HepG2 (cell line): ENCODE results near the gene MUTYH. TPM values are rescaled to one million over a fixed set of nuclear protein-coding genes. Genes with fewer than 3 reads are reported as not detected.

Experiments
- ATF7-NPFF ChIP-seq: sonication (generic); formaldehyde crosslinking; IDR thresholded peaks from 2 replicates; pipeline ENCODE4 v1.8.1; 2023; ENCODE audit warnings: mild to moderate bottlenecking, low read depth, missing genetic modification reagents, moderate library complexity
- CHD2 ChIP-seq: IDR thresholded peaks from 2 replicates; pipeline ENCODE4 v1.6.1; 2011; ENCODE audit warnings: low read depth, low read length, improper control_type of control experiment
- DNMT3B ChIP-seq: conservative IDR thresholded peaks from 2 replicates; pipeline ENCODE4 v1.6.1; 2016; ENCODE audit warnings: missing biosample characterization, control low read depth
- GZF1 ChIP-seq: sonication (generic); formaldehyde crosslinking; IDR thresholded peaks from 2 replicates; pipeline ENCODE4 v1.5.1; 2020; ENCODE audit warnings: mild to moderate bottlenecking, missing genetic modification reagents
- MTA3 ChIP-seq: sonication (generic); formaldehyde crosslinking; IDR thresholded peaks from 2 replicates; pipeline ENCODE4 v1.4.0; 2020; ENCODE audit warnings: missing genetic modification reagents
- SNRNP70 ChIP-seq: fragments of 200-400 bp; formaldehyde crosslinking; IDR thresholded peaks from 2 replicates; pipeline ENCODE4 v1.6.1; 2017; ENCODE audit warnings: mild to moderate bottlenecking, low read depth, low read length, moderate library complexity
- SPEN ChIP-seq: sonication (generic); formaldehyde crosslinking; IDR thresholded peaks from 2 replicates; pipeline ENCODE4 v1.5.1; 2020; ENCODE audit warnings: low read depth, mild to moderate bottlenecking, missing genetic modification reagents
- TBP ChIP-seq: sonication (generic); formaldehyde crosslinking; IDR thresholded peaks from 2 replicates; pipeline ENCODE4 v1.5.0; 2020; ENCODE audit warnings: missing genetic modification reagents
- ZFP36 ChIP-seq: fragments of 150-350 bp; IDR thresholded peaks from 2 replicates; pipeline ENCODE4 v1.6.1; 2018; ENCODE audit warnings: borderline replicate concordance, low read length, low read depth; ENCODE audit not compliant: partially characterized antibody
- ZNF17 ChIP-seq: sonication (generic); formaldehyde crosslinking; IDR thresholded peaks from 2 replicates; pipeline ENCODE4 v1.5.0; 2020; ENCODE audit warnings: mild to moderate bottlenecking, missing genetic modification reagents
- ZNF225 ChIP-seq: sonication (generic); formaldehyde crosslinking; IDR thresholded peaks from 2 replicates; pipeline ENCODE4 v1.4.0; 2020; ENCODE audit warnings: mild to moderate bottlenecking, missing genetic modification reagents
- ZNF292 ChIP-seq: sonication (generic); formaldehyde crosslinking; IDR thresholded peaks from 2 replicates; pipeline ENCODE4 v1.8.1; 2022; ENCODE audit warnings: mild to moderate bottlenecking, low read depth, missing genetic modification reagents, borderline replicate concordance
- ZNF629 ChIP-seq: sonication (generic); formaldehyde crosslinking; conservative IDR thresholded peaks from 2 replicates; pipeline ENCODE4 v1.5.0; 2020; ENCODE audit warnings: missing genetic modification reagents
- polyA plus RNA-seq, 8 experiments: library from polyadenylated mRNA; depleted of rRNA in 3 of 8; stranded (reverse) in 7 of 8; unstranded in 1 of 8; fragments of >200 nt; fragmentation: Illumina TruSeq in 4 of 8; extraction: Trizol in 4 of 8; gene quantifications; 2 replicates each; pipeline versions ENCODE4 v1.2.1 to v1.2.3, GENCODE V29; 2011 to 2016; ENCODE audit warnings: low read depth in 4 of 8, missing spikeins in 1 of 8, mixed read lengths in 1 of 8; ENCODE audit not compliant: insufficient read depth in 1 of 8
- total RNA-seq, 5 experiments: library from RNA; depleted of rRNA; stranded (reverse); fragments of >200 nt; fragmentation: Illumina TruSeq; extraction: Trizol; gene quantifications; 2 replicates each; pipeline ENCODE4 v1.2.3, GENCODE V29; 2016; ENCODE audit warnings: low read depth in 1 of 5
- TF ChIP-seq, protein P1 (sequence below): sonication (generic); formaldehyde crosslinking; IDR thresholded peaks from 2 replicates; pipeline ENCODE4 v1.8.0; 2022; ENCODE audit warnings: missing genetic modification reagents, mild to moderate bottlenecking, inconsistent platforms, borderline replicate concordance
- TF ChIP-seq, protein P2 (sequence below): IDR thresholded peaks from 2 replicates; pipeline ENCODE4 v1.4.0; 2020; ENCODE audit warnings: mild to moderate bottlenecking, missing genetic modification reagents
- TF ChIP-seq, protein P3 (sequence below): sonication (generic); formaldehyde crosslinking; conservative IDR thresholded peaks from 2 replicates; pipeline ENCODE4 v1.4.0; 2020; ENCODE audit warnings: missing genetic modification reagents
- TF ChIP-seq, protein P4 (sequence below): IDR thresholded peaks from 2 replicates; pipeline ENCODE4 v1.6.1; 2016

MUTYH gene
- total and polyA plus RNA-seq, 2 of the 13 experiments (the other 11 are each of a cell fraction or from before 2014, with no cell fraction given) = 16.3 to 17.1 TPM

DNA sequence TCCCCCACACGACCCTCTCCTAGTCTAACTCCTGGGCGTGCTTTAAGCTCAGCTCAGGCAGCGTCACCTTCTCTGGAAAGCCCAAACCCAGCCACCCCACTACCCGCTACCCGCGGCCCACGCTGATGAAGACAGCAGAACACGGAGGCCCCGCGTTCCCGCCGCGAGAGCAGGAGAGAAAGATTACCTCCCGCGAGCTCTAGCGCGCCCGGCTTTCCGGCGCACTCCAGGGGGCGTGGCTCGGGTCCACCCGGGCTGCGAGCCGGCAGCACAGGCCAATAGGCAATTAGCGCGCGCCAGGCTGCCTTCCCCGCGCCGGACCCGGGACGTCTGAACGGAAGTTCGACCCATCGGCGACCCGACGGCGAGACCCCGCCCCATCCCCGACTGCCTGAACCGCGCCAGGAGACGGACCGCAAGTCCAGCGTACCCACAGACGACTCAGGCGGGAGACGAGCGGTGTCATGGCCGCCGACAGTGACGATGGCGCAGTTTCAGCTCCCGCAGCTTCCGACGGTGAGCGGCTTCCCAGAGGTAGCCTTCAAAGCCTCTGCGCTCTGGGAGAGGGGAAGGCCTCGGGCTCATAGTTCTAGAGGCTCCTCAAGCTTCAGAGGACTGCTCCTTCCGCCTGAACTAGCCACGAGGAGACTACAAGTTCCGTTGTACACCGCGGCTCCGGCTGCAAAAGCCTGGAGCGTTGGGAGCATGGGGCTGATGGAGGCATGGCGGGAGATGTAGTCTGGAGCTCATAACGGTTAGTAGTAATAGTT lies at the start of gene MUTYH, which contains the start of gene TOE1 (continued):
- TF ChIP-seq, protein P1, sequence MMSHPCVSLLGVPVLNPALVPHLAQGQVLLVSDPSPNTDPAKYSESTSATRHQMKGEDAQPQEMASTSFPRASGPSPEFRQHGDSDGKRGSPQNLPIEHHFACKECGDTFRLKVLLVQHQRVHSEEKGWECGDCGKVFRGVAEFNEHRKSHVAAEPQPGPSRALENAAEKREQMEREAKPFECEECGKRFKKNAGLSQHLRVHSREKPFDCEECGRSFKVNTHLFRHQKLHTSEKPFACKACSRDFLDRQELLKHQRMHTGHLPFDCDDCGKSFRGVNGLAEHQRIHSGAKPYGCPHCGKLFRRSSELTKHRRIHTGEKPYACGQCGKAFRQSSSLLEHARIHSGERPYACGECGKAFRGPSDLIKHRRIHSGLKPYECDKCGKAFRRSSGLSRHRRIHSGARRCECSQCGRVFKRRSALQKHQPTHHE = peak; percentile 87; the same call in 1 of the 2 replicates
- TF ChIP-seq ZNF629 (CRISPR knock-in tag) = peak; percentile 58; the same call in 1 of the 2 replicates
- no peak for TF ChIP-seq MTA3 (CRISPR knock-in tag)
- TF ChIP-seq ZNF225 (CRISPR knock-in tag) = 0 out of 2 replicates have a peak, but pooled peaks have one; percentile 53
- TF ChIP-seq, protein P2, sequence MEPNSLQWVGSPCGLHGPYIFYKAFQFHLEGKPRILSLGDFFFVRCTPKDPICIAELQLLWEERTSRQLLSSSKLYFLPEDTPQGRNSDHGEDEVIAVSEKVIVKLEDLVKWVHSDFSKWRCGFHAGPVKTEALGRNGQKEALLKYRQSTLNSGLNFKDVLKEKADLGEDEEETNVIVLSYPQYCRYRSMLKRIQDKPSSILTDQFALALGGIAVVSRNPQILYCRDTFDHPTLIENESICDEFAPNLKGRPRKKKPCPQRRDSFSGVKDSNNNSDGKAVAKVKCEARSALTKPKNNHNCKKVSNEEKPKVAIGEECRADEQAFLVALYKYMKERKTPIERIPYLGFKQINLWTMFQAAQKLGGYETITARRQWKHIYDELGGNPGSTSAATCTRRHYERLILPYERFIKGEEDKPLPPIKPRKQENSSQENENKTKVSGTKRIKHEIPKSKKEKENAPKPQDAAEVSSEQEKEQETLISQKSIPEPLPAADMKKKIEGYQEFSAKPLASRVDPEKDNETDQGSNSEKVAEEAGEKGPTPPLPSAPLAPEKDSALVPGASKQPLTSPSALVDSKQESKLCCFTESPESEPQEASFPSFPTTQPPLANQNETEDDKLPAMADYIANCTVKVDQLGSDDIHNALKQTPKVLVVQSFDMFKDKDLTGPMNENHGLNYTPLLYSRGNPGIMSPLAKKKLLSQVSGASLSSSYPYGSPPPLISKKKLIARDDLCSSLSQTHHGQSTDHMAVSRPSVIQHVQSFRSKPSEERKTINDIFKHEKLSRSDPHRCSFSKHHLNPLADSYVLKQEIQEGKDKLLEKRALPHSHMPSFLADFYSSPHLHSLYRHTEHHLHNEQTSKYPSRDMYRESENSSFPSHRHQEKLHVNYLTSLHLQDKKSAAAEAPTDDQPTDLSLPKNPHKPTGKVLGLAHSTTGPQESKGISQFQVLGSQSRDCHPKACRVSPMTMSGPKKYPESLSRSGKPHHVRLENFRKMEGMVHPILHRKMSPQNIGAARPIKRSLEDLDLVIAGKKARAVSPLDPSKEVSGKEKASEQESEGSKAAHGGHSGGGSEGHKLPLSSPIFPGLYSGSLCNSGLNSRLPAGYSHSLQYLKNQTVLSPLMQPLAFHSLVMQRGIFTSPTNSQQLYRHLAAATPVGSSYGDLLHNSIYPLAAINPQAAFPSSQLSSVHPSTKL (CRISPR knock-in tag) = peak; percentile 46
- no peak for TF ChIP-seq SNRNP70
- no peak for TF ChIP-seq ZNF17 (CRISPR knock-in tag)
- TF ChIP-seq ATF7-NPFF = peak; percentile 93
- no peak for TF ChIP-seq DNMT3B
- TF ChIP-seq, protein P3, sequence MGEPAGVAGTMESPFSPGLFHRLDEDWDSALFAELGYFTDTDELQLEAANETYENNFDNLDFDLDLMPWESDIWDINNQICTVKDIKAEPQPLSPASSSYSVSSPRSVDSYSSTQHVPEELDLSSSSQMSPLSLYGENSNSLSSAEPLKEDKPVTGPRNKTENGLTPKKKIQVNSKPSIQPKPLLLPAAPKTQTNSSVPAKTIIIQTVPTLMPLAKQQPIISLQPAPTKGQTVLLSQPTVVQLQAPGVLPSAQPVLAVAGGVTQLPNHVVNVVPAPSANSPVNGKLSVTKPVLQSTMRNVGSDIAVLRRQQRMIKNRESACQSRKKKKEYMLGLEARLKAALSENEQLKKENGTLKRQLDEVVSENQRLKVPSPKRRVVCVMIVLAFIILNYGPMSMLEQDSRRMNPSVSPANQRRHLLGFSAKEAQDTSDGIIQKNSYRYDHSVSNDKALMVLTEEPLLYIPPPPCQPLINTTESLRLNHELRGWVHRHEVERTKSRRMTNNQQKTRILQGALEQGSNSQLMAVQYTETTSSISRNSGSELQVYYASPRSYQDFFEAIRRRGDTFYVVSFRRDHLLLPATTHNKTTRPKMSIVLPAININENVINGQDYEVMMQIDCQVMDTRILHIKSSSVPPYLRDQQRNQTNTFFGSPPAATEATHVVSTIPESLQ (CRISPR knock-in tag) = no peak
- peak; percentile 85; the same call in 1 of the 2 replicates for TF ChIP-seq GZF1 (CRISPR knock-in tag)
- TF ChIP-seq ZFP36 = no peak
- TF ChIP-seq CHD2 = peak; percentile 85
- TF ChIP-seq ZNF292 (CRISPR knock-in tag) = peak; percentile 67; the same call in 1 of the 2 replicates
- TF ChIP-seq, protein P4, sequence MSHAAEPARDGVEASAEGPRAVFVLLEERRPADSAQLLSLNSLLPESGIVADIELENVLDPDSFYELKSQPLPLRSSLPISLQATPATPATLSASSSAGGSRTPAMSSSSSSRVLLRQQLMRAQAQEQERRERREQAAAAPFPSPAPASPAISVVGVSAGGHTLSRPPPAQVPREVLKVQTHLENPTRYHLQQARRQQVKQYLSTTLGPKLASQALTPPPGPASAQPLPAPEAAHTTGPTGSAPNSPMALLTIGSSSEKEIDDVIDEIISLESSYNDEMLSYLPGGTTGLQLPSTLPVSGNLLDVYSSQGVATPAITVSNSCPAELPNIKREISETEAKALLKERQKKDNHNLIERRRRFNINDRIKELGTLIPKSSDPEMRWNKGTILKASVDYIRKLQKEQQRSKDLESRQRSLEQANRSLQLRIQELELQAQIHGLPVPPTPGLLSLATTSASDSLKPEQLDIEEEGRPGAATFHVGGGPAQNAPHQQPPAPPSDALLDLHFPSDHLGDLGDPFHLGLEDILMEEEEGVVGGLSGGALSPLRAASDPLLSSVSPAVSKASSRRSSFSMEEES = no peak; the same call in 1 of the 2 replicates
- no peak; the same call in none of the 2 replicates for TF ChIP-seq SPEN (CRISPR knock-in tag)
- peak; percentile 60; the same call in 1 of the 2 replicates for TF ChIP-seq TBP (CRISPR knock-in tag)
